ENCODE data around the gene EFNB2. TPM values are rescaled to one million over a fixed set of nuclear protein-coding genes. Genes with fewer than 3 reads are reported as not detected.

Gene EFNB2
- total and polyA plus RNA-seq, 2 donors (not counting 3 experiments of a cell fraction or from before 2014, with no cell fraction given), result 50.4 to 69.5 TPM

DNA sequence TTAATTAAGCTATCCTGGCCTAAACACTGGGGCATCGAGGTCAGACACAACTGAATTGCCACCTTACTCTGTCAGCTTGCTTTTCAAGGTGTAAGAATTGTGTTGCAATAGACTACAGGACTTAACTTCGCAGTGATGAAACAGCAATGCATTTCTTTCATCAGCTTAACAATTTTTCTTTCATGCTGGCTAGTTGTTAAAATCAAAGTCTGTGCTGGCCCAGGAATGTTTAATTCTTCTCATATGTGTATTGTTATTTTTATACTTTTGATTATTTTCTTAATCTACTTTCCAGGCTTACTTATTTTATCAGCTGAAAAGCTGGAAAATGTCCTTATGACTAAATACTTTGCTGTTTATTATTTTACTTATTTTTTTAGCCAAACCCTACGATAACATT, 79.7 kb downstream of the EFNB2 start:
- H3K4me2 ChIP-seq (ENCODE audit: insufficient read depth, low read length), result no peak overlapping the region
- no peaks in the 10 kb centered on the region for H3K79me2 ChIP-seq (ENCODE audit: control insufficient read depth, insufficient read depth, low read length)
- ChIA-PET POLR2A (no interaction called here), CTCF (interaction anchor here (1.7 to 1.9 kb wide), 2 partner anchors 12 to 13 kb away, joined by 4 to 7 read pairs; no protein-coding TSS in a partner anchor)
- peaks cover 0 to 1% of the 10 kb centered on the region in 2 experiments for H3K27me3 ChIP-seq (ENCODE audit: control insufficient read depth in 2 of 2, insufficient read depth in 2 of 2, low read length in 2 of 2)
- H3K4me3 ChIP-seq (replicated peaks in 1 of 3; ENCODE audit: insufficient read depth in 1 of 3, low read depth in 1 of 3, low read length in 3 of 3), result no peak overlapping the region
- H2AFZ ChIP-seq (ENCODE audit: low read depth, low read length), result no peak overlapping the region
- no peaks in the 10 kb centered on the region for H4K20me1 ChIP-seq (replicated peaks; ENCODE audit: control insufficient read depth, extremely low read depth, insufficient read depth, low read length)
- no peaks in the 10 kb centered on the region for H3K9me1 ChIP-seq (replicated peaks; ENCODE audit: control insufficient read depth, extremely low read depth, insufficient read depth, low read length)
- H3K9me3 ChIP-seq (replicated peaks; ENCODE audit: control insufficient read depth, insufficient read depth, low read length), result no peaks in the 10 kb centered on the region
- TF ChIP-seq, protein P1, sequence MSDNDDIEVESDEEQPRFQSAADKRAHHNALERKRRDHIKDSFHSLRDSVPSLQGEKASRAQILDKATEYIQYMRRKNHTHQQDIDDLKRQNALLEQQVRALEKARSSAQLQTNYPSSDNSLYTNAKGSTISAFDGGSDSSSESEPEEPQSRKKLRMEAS (IDR thresholded peaks at IDR 0.05; ENCODE audit: insufficient read depth, insufficient read length), result no peak
- no peak for TF ChIP-seq POLR2AphosphoS5 (IDR thresholded peaks at IDR 0.05; ENCODE audit: insufficient read depth, low read depth, low read length)
- TF ChIP-seq EZH2 (IDR thresholded peaks at IDR 0.05; ENCODE audit: borderline replicate concordance, low read depth, low read length, severe bottlenecking), result no peak
- no peak for TF ChIP-seq JUN (IDR thresholded peaks at IDR 0.05; ENCODE audit: borderline replicate concordance, insufficient read depth, insufficient read length, low read depth)
- no peak for TF ChIP-seq POLR2A (IDR thresholded peaks at IDR 0.05; ENCODE audit: low read depth, low read length)
- TF ChIP-seq, protein P2, sequence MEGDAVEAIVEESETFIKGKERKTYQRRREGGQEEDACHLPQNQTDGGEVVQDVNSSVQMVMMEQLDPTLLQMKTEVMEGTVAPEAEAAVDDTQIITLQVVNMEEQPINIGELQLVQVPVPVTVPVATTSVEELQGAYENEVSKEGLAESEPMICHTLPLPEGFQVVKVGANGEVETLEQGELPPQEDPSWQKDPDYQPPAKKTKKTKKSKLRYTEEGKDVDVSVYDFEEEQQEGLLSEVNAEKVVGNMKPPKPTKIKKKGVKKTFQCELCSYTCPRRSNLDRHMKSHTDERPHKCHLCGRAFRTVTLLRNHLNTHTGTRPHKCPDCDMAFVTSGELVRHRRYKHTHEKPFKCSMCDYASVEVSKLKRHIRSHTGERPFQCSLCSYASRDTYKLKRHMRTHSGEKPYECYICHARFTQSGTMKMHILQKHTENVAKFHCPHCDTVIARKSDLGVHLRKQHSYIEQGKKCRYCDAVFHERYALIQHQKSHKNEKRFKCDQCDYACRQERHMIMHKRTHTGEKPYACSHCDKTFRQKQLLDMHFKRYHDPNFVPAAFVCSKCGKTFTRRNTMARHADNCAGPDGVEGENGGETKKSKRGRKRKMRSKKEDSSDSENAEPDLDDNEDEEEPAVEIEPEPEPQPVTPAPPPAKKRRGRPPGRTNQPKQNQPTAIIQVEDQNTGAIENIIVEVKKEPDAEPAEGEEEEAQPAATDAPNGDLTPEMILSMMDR (IDR thresholded peaks at IDR 0.05; ENCODE audit: extremely low read depth in 1 of 2, insufficient read depth in 1 of 2, low read depth in 1 of 2, low read length in 2 of 2), result no peak
- TF ChIP-seq MYC (IDR thresholded peaks at IDR 0.05; ENCODE audit: low read depth, low read length), result no peak
- no peak for TF ChIP-seq GATA2 (IDR thresholded peaks at IDR 0.05; ENCODE audit: insufficient read depth, insufficient read length, low read depth, low read length)
- no peak for TF ChIP-seq FOS (IDR thresholded peaks at IDR 0.05; ENCODE audit: borderline replicate concordance, insufficient read depth, low read length)
- FAIRE-seq, result peak; percentile 31
- dilution Hi-C loops (cut with MboI; ENCODE audit: extremely low pct_ligation_motif_present, low sequenced_read_pairs), result no loop called here
- BruUV-seq (replicated peaks), result no TSS peak
- H3K36me3 ChIP-seq (ENCODE audit: control insufficient read depth in 2 of 2, extremely low read depth in 1 of 2, insufficient read depth in 2 of 2, low read length in 2 of 2), result no peaks in the 10 kb centered on the region
- H3K27ac ChIP-seq (ENCODE audit: insufficient read depth, low read depth, low read length), result no peak overlapping the region
- intact Hi-C loops (cut with micrococcal nuclease), result no loop called here
- DNase-seq (ENCODE audit: low read depth, low spot score), result no peak
- no peaks in the 10 kb centered on the region for H3K4me1 ChIP-seq (ENCODE audit: control insufficient read depth, extremely low read depth, insufficient read depth, low read length)
- no peak overlapping the region for H3K9ac ChIP-seq (replicated peaks; ENCODE audit: extremely low read depth, insufficient read depth, low read length)
